Activated T-cell treated with anti-CD3 and anti-CD28 coated beads, Interleukin-2, amount 50 U/mL, for 1 hour (primary cell): Measurements from ENCODE around the gene SIX5.
A peak's percentile ranks its signal among the peaks of the same experiment; 100 is the strongest.
"Not testable (repeated sequence)": the region's sequence is repeated elsewhere in the genome, so short reads cannot be mapped to it uniquely, and the experiment has no call there.

Experiments
- DNase-seq: peaks from one replicate; pipeline ENCODE4 v3.0.0-alpha.2; 2020

The SIX5 gene

GRCh38 chr19:45768984-45769782 is at the start of gene SIX5:
SIX5 (minus strand) TSS chr19:45769252; CDS start chr19:45768844, 408 bp downstream.
- peak; percentile 94 for DNase-seq

DNA sequence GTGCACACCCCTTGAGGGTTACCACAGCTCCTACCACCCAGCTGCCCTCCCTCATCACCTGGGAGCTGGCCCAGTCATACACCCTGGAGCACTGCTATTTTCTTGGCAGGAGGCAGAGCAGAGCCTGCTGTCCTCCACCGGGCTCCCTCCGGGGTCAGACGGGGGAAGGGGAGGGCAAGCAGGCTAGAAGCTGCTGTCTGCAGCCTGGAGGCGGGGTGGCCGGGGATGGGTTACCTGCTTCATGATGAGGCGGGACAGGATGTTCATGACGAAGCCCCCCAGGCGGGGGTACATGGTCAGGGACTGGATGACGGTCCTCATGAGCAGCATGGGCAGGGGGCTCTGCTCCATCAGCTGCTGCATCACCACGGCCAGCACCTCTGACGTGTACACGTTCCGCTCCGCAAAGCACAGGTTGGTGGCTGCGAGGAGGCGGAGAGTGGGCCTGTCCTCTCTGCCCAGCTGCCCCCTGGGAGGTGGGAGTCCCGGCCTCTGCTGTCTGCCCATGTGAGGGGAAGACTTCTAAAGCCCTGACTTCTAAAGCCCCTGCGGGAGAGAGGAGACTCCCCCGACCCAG is 48.8 kb upstream of the SIX5 start:
- no peak for DNase-seq

DNA sequence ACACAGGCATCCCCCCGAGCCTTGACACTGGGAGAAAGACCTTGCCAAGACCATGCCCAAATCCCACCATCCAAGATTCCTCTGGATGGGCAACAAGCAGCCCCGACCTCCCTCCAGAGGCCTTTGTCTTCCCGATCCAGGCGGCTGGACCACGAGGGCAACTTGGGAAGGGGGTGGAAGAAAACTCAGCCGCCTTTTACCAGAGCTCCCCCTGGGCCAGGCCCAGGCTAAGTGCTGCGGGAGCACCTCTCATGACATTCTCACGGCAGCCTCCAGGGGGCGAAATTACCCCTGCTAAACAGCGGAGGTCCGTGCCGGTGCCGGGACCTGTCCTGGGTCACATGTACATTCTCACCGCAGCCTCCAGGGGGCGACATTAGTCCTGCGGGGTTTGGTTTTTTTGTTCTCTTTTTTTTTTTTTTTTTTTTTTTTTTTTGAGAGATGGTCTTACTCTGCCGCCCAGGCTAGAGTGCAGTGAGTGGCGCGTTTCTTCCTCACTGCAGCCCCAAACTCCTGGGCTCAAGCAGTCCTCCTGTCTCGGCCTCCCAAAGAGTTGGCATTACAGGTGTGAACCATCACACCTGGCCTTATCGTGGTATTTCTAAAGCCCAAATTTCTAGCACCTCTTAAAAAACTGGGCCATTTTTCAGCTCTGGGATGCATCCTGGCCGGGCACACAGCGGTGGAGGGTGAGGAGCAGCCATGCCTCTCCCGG is 48.1 kb upstream of the SIX5 start:
- DNase-seq, result peak; percentile 96

DNA sequence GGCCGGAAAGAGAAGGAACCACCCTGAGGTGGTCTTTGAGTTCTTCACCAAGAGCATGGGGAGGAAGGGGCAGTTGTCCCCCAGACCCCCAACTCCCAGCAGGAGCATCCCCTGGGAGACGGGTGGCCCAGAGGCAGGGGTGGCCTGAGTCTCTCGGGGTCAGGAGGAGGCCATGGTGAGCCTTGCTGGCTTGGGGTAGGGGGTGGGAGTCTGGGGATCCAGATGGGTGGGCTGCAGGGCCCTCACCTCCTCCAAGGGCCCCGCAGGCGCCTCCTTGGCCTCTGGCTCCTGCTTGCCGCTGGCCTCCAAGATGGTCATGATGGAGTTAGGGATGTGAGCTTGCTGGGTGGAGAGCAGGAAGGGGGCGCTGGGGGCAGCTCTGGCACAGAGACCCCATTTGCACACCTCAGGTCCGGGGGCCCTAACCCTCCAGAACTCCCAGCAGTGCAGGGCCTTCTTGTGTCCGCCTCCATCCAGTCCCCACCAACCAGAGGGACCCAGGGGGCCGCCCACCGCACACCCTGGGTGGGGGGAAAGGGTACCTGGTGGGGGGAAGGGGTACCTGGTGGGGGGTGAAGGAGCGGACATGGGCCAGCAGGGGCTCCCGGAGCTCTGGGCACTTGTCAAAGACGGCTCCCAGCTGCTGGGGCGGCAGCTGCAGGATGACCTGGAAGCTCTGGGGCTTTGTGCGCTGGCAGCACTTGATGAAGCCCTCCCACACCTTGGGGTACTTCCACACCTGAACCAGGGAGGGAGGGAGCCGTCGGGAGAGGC is 47.4 kb upstream of the SIX5 start:
- no peak for DNase-seq

- no peak for DNase-seq
Observed at GRCh38 chr19:45815481-45816216, 46.6 kb upstream of the SIX5 start.

DNA sequence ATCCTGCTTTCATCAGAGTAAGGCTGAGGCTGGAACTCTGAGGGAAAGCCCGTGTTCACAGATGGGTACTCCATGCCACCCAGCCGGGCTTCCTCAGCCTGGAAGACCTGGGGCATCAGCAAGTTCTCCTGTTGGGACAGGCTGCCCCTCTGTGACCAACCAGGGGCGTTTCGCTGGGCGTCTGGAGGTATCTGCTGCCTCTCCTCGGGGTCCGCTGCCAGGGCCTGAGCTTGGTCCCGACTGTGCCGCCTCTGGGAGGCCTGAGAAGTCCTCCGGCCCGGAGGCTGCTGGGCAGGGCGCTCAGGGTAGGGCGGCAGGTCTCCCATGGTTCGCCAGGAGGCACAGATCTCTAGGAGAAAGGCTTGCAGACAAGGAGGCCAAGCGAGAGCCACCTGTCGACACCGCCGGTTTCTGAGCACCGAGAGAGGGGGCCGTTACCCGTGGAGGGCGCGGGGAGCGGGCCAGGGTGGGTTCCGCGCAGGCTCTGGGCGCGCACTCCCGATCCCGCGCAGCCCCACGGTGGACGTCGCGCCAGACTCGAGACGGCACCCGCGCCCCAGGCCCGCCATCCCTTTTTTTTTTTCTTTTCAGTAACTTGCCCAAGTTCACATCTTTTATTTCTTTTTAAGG is 45.9 kb upstream of the SIX5 start, which contains the start of gene RSPH6A:
RSPH6A (minus strand) TSS at position 458 of the 630 bp plus-strand sequence; CDS start at position 326, 132 bp downstream.
- DNase-seq, result no peak

GRCh38 chr19:45814166-45814780 is 45.2 kb upstream of the SIX5 start:
- no peak for DNase-seq

GRCh38 chr19:45812297-45812696 is 43.2 kb upstream of the SIX5 start:
- no peak for DNase-seq

DNA sequence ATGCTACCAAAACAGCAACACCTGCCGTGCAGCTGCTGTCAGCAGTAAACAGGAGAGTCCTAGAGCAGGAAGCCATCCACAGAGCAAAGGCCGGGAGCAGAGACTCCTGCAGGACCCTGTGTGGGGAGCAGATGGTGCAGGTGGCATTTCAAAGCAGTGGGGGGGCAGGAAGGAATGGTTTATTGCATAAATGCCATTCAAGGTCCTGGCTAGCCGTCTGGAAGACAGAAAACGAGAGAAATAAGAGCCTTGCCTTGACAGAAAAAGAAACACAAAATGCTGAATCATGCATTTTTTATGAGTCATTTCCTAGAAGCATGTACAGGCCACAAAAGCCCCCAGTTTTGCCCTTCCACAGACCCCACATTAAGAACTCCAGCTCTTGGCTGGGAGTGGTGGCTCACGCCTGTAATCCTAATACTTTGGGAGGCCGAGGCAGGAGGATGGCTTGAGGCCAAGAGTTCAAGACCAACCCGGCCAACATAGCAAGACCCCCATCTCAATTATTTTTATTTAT is 40.6 kb upstream of the SIX5 start:
- DNase-seq, result no peak

- no peak for DNase-seq
Observed at GRCh38 chr19:45805719-45806118, 36.7 kb upstream of the SIX5 start.

GRCh38 chr19:45804959-45805230 is 35.8 kb upstream of the SIX5 start:
- DNase-seq, result no peak

DNA sequence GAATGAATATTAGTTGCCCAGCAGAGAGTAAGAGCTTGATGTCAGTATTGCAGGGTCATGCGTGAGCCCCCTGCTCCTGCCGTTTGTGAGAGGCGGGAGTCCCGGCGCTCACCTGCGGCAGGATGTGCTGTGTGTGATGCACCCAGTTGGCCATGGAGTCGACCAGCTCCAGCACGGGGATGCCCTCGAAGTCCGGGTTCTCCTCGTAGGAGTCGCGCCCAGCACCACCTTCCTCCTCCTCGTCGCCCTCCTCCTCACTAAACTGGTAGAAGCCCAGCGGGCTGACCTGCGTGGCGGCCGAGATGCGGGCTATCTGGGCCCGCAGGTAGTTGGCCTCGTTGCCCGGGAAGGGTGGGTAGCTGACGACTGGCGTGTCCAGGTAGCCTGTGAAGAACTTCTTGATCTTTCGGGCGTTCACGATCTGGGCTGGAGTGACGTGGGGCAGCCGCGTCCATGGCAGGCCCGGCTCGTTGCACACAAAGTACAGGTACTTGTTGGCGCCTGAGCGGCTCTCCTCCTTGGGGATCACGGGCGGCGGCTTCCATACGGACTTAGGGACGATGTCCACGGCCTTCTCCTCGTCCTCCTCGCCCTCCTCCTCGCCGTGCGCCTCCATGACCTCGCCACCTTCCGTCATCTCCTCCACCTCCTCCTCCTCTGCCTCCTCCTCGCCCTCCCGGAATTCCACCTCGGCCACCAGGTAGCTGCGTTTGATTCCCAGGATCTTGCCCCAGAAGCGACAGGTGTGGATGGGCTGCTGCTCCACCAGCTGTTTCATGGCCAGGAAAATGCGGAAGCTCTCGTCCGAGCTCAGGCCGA is 35.3 kb upstream of the SIX5 start:
- no peak for DNase-seq

DNA sequence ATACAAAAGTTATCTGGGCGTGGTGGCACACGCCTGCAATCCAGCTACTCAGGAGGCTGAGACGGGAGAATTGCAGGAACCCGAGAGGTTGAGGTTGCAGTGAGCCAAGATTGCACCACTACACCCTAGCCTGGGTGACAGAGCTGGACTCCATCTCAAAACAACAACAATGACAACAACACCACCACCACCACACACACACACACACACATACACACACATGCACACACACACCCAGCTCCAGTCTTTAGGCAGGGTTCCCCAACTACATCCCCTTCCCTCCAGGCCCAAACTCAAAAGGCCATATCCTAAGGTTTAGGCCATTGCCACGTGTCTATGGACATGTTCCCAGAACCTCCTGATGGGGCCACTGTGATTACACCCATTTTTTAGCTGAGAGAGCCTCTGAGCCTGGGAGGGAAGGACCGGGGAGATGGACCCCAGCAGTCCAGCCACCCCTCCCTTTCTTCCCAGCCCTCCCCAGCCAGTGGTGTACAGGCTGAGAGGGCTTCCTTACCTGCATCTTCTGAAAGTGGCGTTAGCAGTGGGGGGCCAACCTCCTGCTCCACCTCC is 32.6 kb upstream of the SIX5 start:
- DNase-seq, result no peak

- DNase-seq, result no peak
Observed at GRCh38 chr19:45800070-45800553, 31.1 kb upstream of the SIX5 start.

- DNase-seq, result not testable (repeated sequence)
Observed at GRCh38 chr19:45799541-45799940, 30.5 kb upstream of the SIX5 start.

DNA sequence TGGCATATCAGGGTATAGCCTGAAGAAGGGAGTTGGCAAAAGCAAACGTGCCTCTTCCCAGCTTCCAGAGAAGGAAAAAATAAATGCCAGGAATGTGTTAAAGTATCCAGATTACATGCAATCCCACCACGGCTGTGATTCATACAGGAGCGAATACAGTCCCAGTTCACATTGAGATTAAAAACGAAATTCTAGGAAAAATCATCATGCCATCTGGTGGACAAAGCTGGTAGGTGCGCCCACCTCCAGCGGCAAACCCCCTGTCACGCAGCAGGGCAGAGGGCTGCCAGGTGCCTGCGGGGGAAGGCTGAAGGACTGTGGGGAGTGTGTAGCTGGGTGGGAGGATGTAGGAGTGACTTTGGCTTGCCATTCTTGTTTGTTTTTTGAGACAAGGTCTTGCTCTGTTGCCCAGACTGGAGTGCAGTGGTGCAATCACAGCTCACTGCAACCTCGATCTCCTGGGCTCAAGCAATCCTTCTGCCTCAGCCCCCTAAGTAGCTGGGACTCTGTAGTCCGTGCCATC is 30.0 kb upstream of the SIX5 start:
- peak; percentile 74 for DNase-seq

DNA sequence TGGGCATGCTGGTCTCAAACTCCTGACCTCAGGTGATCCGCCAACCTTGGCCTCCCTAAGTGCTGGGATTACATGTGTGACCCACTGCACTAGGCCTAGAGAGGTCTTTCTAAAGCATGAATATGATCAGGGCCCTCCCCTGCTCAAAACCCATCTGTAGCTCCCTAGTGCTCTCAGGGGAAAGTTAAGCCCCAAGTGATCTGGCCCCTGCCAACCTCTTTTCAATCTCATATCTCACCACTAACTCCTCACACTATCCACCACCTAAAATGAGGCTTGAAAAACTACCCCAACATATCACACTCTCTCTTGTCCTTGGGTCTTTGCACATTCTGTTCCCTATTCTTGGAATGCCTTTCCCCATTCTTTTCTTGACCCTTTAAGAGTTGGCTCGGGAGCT is 25.6 kb upstream of the SIX5 start:
- no peak for DNase-seq

- DNase-seq, result no peak
Observed at GRCh38 chr19:45793876-45794275, 24.8 kb upstream of the SIX5 start.

GRCh38 chr19:45793178-45793564 is 24.1 kb upstream of the SIX5 start:
- DNase-seq, result no peak
